HepG2 (cell line): Measurements from ENCODE around the gene CHD9NB. TPM values are rescaled to one million over a fixed set of nuclear protein-coding genes. Genes with fewer than 3 reads are reported as not detected.

ENCODE experiments used
- ATAC-seq: fragments of 200-7000 bp; cut with Tn5 transposase; 3 replicates; pipeline ENCODE4 v1.9.1; 2020; ENCODE audit warnings: mild to moderate bottlenecking, moderate library complexity
- BruUV-seq: library from RNA; stranded (reverse); fragments of 400-500 nt; replicated peaks from 2 replicates; lab custom pipeline; 2021; lab: Mats Ljungman, UMichigan
- CTCF ChIA-PET: fragments of 300-600 bp; formaldehyde crosslinking; extraction: SDS; loops from one replicate; lab custom pipeline; 2021; ENCODE audit warnings: low total read pairs, inconsistent platforms, low intra/inter-chr PET ratio; lab: Yijun Ruan, JAX
- POLR2A ChIA-PET: fragments of 350-600 bp; sonication (Branson Sonifier 250); formaldehyde crosslinking; loops from one replicate; lab custom pipeline; 2020; ENCODE audit warnings: antibody characterized with exemption, inconsistent platforms; lab: Yijun Ruan, JAX
- DNase-seq: peaks from one replicate; pipeline ENCODE4 v3.0.0-alpha.2; 2015; ENCODE audit warnings: low spot score
- FAIRE-seq: peaks from 3 replicates; lab custom pipeline; 2011; peaks lifted over from hg19 to GRCh38; lab: Jason Lieb, UNC
- H2AFZ ChIP-seq: one replicate; pipeline ENCODE4 v1.6.1; 2011; ENCODE audit warnings: low read length, inconsistent platforms
- H3K27ac ChIP-seq: fragments of 300-600 bp; 3 replicates; pipeline ENCODE4 v1.8.0; 2011; ENCODE audit warnings: mixed run types, mild to moderate bottlenecking, mixed read lengths, low read length, inconsistent platforms; ENCODE audit not compliant: insufficient read depth; ENCODE audit errors: extremely low read length
- H3K27me3 ChIP-seq, 2 experiments: fragments of 200-600 bp in 1 of 2; 2 replicates in 1 of 2; 3 replicates in 1 of 2; pipeline versions ENCODE4 v1.6.0 to v1.8.0; 2011; ENCODE audit warnings: low read length in 2 of 2, mild to moderate bottlenecking in 2 of 2, moderate library complexity in 2 of 2, inconsistent platforms in 1 of 2; ENCODE audit not compliant: insufficient read depth in 2 of 2, control insufficient read depth in 1 of 2
- H3K36me3 ChIP-seq, 2 experiments: fragments of 200-600 bp in 1 of 2; replicated peaks in 1 of 2; 2 replicates in 1 of 2; 3 replicates in 1 of 2; pipeline versions ENCODE4 v1.5.1 to v1.8.0; 2011; ENCODE audit warnings: low read length in 2 of 2, inconsistent platforms in 1 of 2; ENCODE audit not compliant: insufficient read depth in 2 of 2, control insufficient read depth in 1 of 2
- H3K4me1 ChIP-seq: 2 replicates; pipeline ENCODE4 v1.5.1; 2012; ENCODE audit warnings: low read length, inconsistent platforms; ENCODE audit not compliant: insufficient read depth
- H3K4me2 ChIP-seq: 2 replicates; pipeline ENCODE4 v1.6.0; 2011; ENCODE audit warnings: low read depth, low read length, inconsistent platforms
- H3K4me3 ChIP-seq, 3 experiments: fragments of 200-600 bp in 1 of 3; sonication (generic), shearing (Covaris generic) in 1 of 3; replicated peaks in 1 of 3; 2 replicates each; pipeline ENCODE4 v1.5.1; 2011 to 2016; ENCODE audit warnings: low read length in 3 of 3, inconsistent platforms in 2 of 3, low read depth in 2 of 3, mild to moderate bottlenecking in 2 of 3, control low read depth in 1 of 3, mixed read lengths in 1 of 3; ENCODE audit not compliant: insufficient read depth in 1 of 3
- H3K79me2 ChIP-seq: one replicate; pipeline ENCODE4 v1.6.1; 2011; ENCODE audit warnings: low read length, inconsistent platforms; ENCODE audit not compliant: insufficient read depth
- H3K9ac ChIP-seq: 2 replicates; pipeline ENCODE4 v1.6.0; 2011; ENCODE audit warnings: mild to moderate bottlenecking, low read depth, low read length, inconsistent platforms; ENCODE audit not compliant: insufficient read depth
- H3K9me3 ChIP-seq: 2 replicates; pipeline ENCODE4 v1.5.1; 2012; ENCODE audit warnings: mild to moderate bottlenecking, low read length
- H4K20me1 ChIP-seq: 2 replicates; pipeline ENCODE4 v1.6.0; 2011; ENCODE audit warnings: inconsistent platforms, mild to moderate bottlenecking, low read length, moderate library complexity; ENCODE audit not compliant: insufficient read depth
- EED ChIP-seq: sonication (generic); formaldehyde crosslinking; IDR thresholded peaks from 2 replicates; pipeline ENCODE4 v1.5.0; 2020; ENCODE audit warnings: mild to moderate bottlenecking, missing genetic modification reagents
- GPBP1L1 ChIP-seq: sonication (generic); formaldehyde crosslinking; IDR thresholded peaks from 2 replicates; pipeline ENCODE4 v1.5.0; 2020; ENCODE audit warnings: mild to moderate bottlenecking, missing genetic modification reagents
- LCORL ChIP-seq, 2 experiments: fragments of 450-650 bp in 1 of 2; sonication (generic) in 1 of 2; formaldehyde crosslinking in 1 of 2; IDR thresholded peaks; 2 replicates each; pipeline versions ENCODE4 v1.5.0 to v1.6.1; 2017 to 2020; ENCODE audit warnings: antibody characterized with exemption in 1 of 2, missing genetic modification reagents in 1 of 2
- MYNN ChIP-seq: sonication (generic); formaldehyde crosslinking; IDR thresholded peaks from 2 replicates; pipeline ENCODE4 v1.4.0; 2020; ENCODE audit warnings: mild to moderate bottlenecking, low read depth, missing genetic modification reagents
- NR0B2 ChIP-seq: sonication (generic); formaldehyde crosslinking; IDR thresholded peaks from 2 replicates; pipeline ENCODE4 v1.4.0; 2020; ENCODE audit warnings: mild to moderate bottlenecking, missing genetic modification reagents
- PTBP1 ChIP-seq: fragments of 200-400 bp; formaldehyde crosslinking; IDR thresholded peaks from 2 replicates; pipeline ENCODE4 v1.6.1; 2018; ENCODE audit warnings: low read length, low read depth; ENCODE audit not compliant: poor library complexity, severe bottlenecking
- RBAK ChIP-seq: sonication (generic); formaldehyde crosslinking; IDR thresholded peaks from 2 replicates; pipeline ENCODE4 v1.5.1; 2020; ENCODE audit warnings: mild to moderate bottlenecking, missing genetic modification reagents
- RXRB ChIP-seq: IDR thresholded peaks from 2 replicates; pipeline ENCODE4 v1.6.1; 2016; ENCODE audit warnings: borderline replicate concordance, missing genetic modification reagents, missing compliant biosample characterization
- ZFP41 ChIP-seq: sonication (generic); formaldehyde crosslinking; IDR thresholded peaks from 2 replicates; pipeline ENCODE4 v1.4.0; 2020; ENCODE audit warnings: mild to moderate bottlenecking, missing genetic modification reagents, borderline replicate concordance
- ZFYVE20 ChIP-seq: sonication (generic); formaldehyde crosslinking; IDR thresholded peaks from 2 replicates; pipeline ENCODE4 v1.8.0; 2023; ENCODE audit warnings: low read depth, mild to moderate bottlenecking, moderate library complexity, missing genetic modification reagents, borderline replicate concordance
- ZNF550 ChIP-seq: sonication (generic); formaldehyde crosslinking; IDR thresholded peaks from 2 replicates; pipeline ENCODE4 v1.4.0; 2020; ENCODE audit warnings: mild to moderate bottlenecking, missing genetic modification reagents, borderline replicate concordance
- ZNF576 ChIP-seq: sonication (generic); formaldehyde crosslinking; IDR thresholded peaks from 2 replicates; pipeline ENCODE4 v1.4.0; 2020; ENCODE audit warnings: mild to moderate bottlenecking, missing genetic modification reagents
- ZNF597 ChIP-seq: sonication (generic); formaldehyde crosslinking; IDR thresholded peaks from 2 replicates; pipeline ENCODE4 v1.5.0; 2020; ENCODE audit warnings: missing genetic modification reagents
- WGBS: methylation state at CpG from one replicate; pipeline ENCODE4 v1.1.6; 2017; ENCODE audit warnings: low lambda C conversion rate; 5-methylcytosine and 5-hydroxymethylcytosine counted together
- in situ Hi-C: cut with HindIII; loops from 2 replicates; pipeline ENCODE4 v1.10.0; 2017; ENCODE audit warnings: low pct_unique_long_range_greater_than_20kb; ENCODE audit not compliant: extremely low pct_ligation_motif_present
- intact Hi-C: fragments of 100-400 bp; cut with micrococcal nuclease; formaldehyde crosslinking; loops from one replicate; pipeline ENCODE4 v1.10.0; 2022; ENCODE audit not compliant: unreplicated experiment
- polyA plus RNA-seq, 8 experiments: library from polyadenylated mRNA; depleted of rRNA in 3 of 8; stranded (reverse) in 7 of 8; unstranded in 1 of 8; fragments of >200 nt; fragmentation: Illumina TruSeq in 4 of 8; extraction: Trizol in 4 of 8; gene quantifications; 2 replicates each; pipeline versions ENCODE4 v1.2.1 to v1.2.3, GENCODE V29; 2011 to 2016; ENCODE audit warnings: low read depth in 4 of 8, missing spikeins in 1 of 8, mixed read lengths in 1 of 8; ENCODE audit not compliant: insufficient read depth in 1 of 8
- total RNA-seq, 5 experiments: library from RNA; depleted of rRNA; stranded (reverse); fragments of >200 nt; fragmentation: Illumina TruSeq; extraction: Trizol; gene quantifications; 2 replicates each; pipeline ENCODE4 v1.2.3, GENCODE V29; 2016; ENCODE audit warnings: low read depth in 1 of 5

CHD9NB gene
- total and polyA plus RNA-seq, 2 of the 13 experiments (the other 11 are each of a cell fraction or from before 2014, with no cell fraction given), result 0.17 to 0.18 TPM

GRCh38 chr16:53073022-53073421 lies 20.3 kb upstream of the CHD9NB start:
- 98% methylated on average over 6 of the region's 6 CpGs for WGBS
- Histone ChIP-seq H3K9ac (no peak overlapping the region), H2AFZ (no peak overlapping the region), H3K9me3 (peaks cover 9% of the 10 kb centered on the region; the same call in 1 of the 2 replicates), H3K4me1 (no peaks in the 10 kb centered on the region), H3K27me3 (no peaks in the 10 kb centered on the region), H4K20me1 (0 out of 2 replicates have a peak, but pooled peaks cover 4% of the 10 kb centered on the region), H3K79me2 (peaks cover 63% of the 10 kb centered on the region), H3K4me2 (no peak overlapping the region), H3K27ac (no peak overlapping the region), H3K4me3 (no peak overlapping the region), H3K36me3 (peaks cover 8% of the 10 kb centered on the region in 2 experiments; a peak in 4 of 5 replicates)
- intact Hi-C loops, result no loop called here
- ChIA-PET POLR2A (no interaction called here), CTCF (no interaction called here)
- TF ChIP-seq EED (CRISPR knock-in tag) (no peak), ZNF597 (no peak), MYNN (CRISPR knock-in tag) (no peak), ZNF550 (CRISPR knock-in tag) (no peak), ZNF576 (CRISPR knock-in tag) (no peak), ZFP41 (CRISPR knock-in tag) (no peak), RXRB (CRISPR knock-in tag) (no peak), ZFYVE20 (CRISPR knock-in tag) (no peak), NR0B2 (no peak), LCORL (IDR thresholded peaks at IDR 0.05) (no peak), LCORL (CRISPR knock-in tag; IDR thresholded peaks at IDR 0.05) (no peak), PTBP1 (no peak), GPBP1L1 (no peak), RBAK (CRISPR knock-in tag) (no peak)
- FAIRE-seq, result no peak
- no peak for ATAC-seq
- in situ Hi-C loops, result no loop called here
- no TSS peak for BruUV-seq
- no peak for DNase-seq
